ENCODE data around the gene TMEM255A.

TMEM255A gene

GRCh38 chrX:120244395-120244734 lies 66.9 kb downstream of the TMEM255A start:
- in situ Hi-C loops (cut with MboI; ENCODE audit: low sequenced_read_pairs, unreplicated experiment) = no loop called here
- TF ChIP-seq CTCF (IDR thresholded peaks at IDR 0.05; ENCODE audit: borderline replicate concordance, control extremely low read depth, extremely low read depth, insufficient read depth, missing control alignments) = no peak
- no peak for DNase-seq (ENCODE audit: low spot score)

GRCh38 chrX:120242813-120243212 lies 68.4 kb downstream of the TMEM255A start:
- no peak for TF ChIP-seq CTCF (IDR thresholded peaks at IDR 0.05; ENCODE audit: borderline replicate concordance, control extremely low read depth, extremely low read depth, insufficient read depth, missing control alignments)
- no peak for DNase-seq (ENCODE audit: low spot score)
- in situ Hi-C loops (cut with MboI; ENCODE audit: low sequenced_read_pairs, unreplicated experiment) = no loop called here

- DNase-seq (ENCODE audit: low spot score) = no peak
- TF ChIP-seq CTCF (IDR thresholded peaks at IDR 0.05; ENCODE audit: borderline replicate concordance, control extremely low read depth, extremely low read depth, insufficient read depth, missing control alignments) = no peak
- in situ Hi-C loops (cut with MboI; ENCODE audit: low sequenced_read_pairs, unreplicated experiment) = no loop called here
Observed at GRCh38 chrX:120238933-120239332, 72.3 kb downstream of the TMEM255A start.

- in situ Hi-C loops (cut with MboI; ENCODE audit: low sequenced_read_pairs, unreplicated experiment) = no loop called here
- DNase-seq (ENCODE audit: low spot score) = no peak
- TF ChIP-seq CTCF (IDR thresholded peaks at IDR 0.05; ENCODE audit: borderline replicate concordance, control extremely low read depth, extremely low read depth, insufficient read depth, missing control alignments) = no peak
Observed at GRCh38 chrX:120236687-120237479, 74.4 kb downstream of the TMEM255A start.

GRCh38 chrX:120235284-120235683 lies 76.0 kb downstream of the TMEM255A start:
- DNase-seq (ENCODE audit: low spot score) = no peak
- in situ Hi-C loops (cut with MboI; ENCODE audit: low sequenced_read_pairs, unreplicated experiment) = no loop called here
- TF ChIP-seq CTCF (IDR thresholded peaks at IDR 0.05; ENCODE audit: borderline replicate concordance, control extremely low read depth, extremely low read depth, insufficient read depth, missing control alignments) = no peak

GRCh38 chrX:120228187-120228908 lies 82.9 kb downstream of the TMEM255A start:
- in situ Hi-C loops (cut with MboI; ENCODE audit: low sequenced_read_pairs, unreplicated experiment) = no loop called here
- no peak for TF ChIP-seq CTCF (IDR thresholded peaks at IDR 0.05; ENCODE audit: borderline replicate concordance, control extremely low read depth, extremely low read depth, insufficient read depth, missing control alignments)

More at GRCh38 chrX:120228187-120228908, 82.9 kb downstream of the TMEM255A start:
- DNase-seq (ENCODE audit: low spot score) = no peak

Measured in GM13976 (cell line).